ENCODE measurements around the gene CIAO2A.

DNA sequence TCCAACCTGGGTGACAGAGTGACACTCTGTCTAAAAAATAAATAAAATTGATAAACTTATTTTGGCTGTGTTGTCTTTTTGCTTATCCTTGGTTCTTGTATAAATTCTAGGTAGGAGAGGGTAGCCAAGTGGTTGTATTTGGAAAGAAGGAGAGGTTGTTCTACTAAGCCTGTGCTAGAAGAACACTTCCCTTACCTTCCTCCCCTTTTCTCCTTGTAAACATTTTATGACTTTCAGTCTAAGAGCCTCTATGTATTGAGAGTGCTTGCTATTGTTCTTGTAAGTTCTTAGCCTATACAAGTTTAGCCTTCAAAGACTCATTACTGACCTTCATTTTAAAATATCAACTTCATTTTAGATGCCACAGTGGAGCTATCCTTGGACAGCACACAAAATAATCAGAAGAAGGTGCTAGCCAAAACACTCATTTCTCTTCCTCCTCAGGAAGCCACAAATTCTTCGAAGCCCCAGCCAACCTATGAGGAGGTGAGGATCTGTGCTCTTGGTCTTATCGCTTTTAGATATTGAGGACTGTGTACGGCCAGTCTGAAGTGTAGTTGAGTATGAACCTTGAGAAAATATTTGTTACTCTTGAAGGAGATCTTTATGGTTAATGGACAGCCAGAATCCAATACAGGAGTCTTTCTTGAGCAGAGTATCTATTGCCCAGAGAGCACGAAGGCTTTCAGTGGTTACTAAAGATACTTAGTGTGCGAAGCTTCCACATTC lies 24.3 kb upstream of the CIAO2A start:
- TF ChIP-seq, protein P1, sequence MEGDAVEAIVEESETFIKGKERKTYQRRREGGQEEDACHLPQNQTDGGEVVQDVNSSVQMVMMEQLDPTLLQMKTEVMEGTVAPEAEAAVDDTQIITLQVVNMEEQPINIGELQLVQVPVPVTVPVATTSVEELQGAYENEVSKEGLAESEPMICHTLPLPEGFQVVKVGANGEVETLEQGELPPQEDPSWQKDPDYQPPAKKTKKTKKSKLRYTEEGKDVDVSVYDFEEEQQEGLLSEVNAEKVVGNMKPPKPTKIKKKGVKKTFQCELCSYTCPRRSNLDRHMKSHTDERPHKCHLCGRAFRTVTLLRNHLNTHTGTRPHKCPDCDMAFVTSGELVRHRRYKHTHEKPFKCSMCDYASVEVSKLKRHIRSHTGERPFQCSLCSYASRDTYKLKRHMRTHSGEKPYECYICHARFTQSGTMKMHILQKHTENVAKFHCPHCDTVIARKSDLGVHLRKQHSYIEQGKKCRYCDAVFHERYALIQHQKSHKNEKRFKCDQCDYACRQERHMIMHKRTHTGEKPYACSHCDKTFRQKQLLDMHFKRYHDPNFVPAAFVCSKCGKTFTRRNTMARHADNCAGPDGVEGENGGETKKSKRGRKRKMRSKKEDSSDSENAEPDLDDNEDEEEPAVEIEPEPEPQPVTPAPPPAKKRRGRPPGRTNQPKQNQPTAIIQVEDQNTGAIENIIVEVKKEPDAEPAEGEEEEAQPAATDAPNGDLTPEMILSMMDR (IDR thresholded peaks at IDR 0.05; ENCODE audit: extremely low read depth in 1 of 2, insufficient read depth in 1 of 2, low read depth in 1 of 2, low read length in 2 of 2), result no peak
- TF ChIP-seq POLR2AphosphoS5 (IDR thresholded peaks at IDR 0.05; ENCODE audit: insufficient read depth, low read depth, low read length) (no peak), POLR2A (IDR thresholded peaks at IDR 0.05; ENCODE audit: low read depth, low read length) (no peak), EZH2 (IDR thresholded peaks at IDR 0.05; ENCODE audit: borderline replicate concordance, low read depth, low read length, severe bottlenecking) (no peak), FOS (IDR thresholded peaks at IDR 0.05; ENCODE audit: borderline replicate concordance, insufficient read depth, low read length) (no peak), GATA2 (IDR thresholded peaks at IDR 0.05; ENCODE audit: insufficient read depth, insufficient read length, low read depth, low read length) (no peak)
- TF ChIP-seq, protein P2, sequence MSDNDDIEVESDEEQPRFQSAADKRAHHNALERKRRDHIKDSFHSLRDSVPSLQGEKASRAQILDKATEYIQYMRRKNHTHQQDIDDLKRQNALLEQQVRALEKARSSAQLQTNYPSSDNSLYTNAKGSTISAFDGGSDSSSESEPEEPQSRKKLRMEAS (IDR thresholded peaks at IDR 0.05; ENCODE audit: insufficient read depth, insufficient read length), result no peak
